ENCODE measurements around the gene DAG1. TPM values are rescaled to one million over a fixed set of nuclear protein-coding genes. Genes with fewer than 3 reads are reported as not detected.

Gene DAG1
- total RNA-seq, 2 experiments from 2014 or later: 10.8 to 14.4 TPM

DNA sequence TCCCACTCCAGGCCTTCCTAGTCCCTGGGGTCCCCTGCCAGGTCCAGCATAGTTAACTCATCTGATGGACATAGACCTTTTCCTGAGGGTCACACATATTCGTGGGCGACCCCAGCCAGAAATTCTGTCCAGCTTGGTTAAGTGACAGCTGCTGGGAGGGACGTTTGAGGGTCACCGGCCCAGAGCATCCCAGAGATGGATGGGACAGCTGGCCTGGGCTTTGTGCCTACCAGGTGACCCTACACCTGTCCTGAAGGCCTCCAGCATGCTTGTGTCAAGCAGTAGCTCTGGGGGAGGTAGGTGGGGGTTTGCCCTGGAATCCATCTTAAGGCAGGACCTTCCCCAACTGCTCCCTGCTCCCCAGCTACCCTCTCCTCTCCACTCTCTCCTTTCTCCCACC, 9.1 kb upstream of the DAG1 start:
- DNase-seq (no peak), ATAC-seq (no peak)
- Mint-ChIP-seq H3K36me3 (ENCODE audit: low read depth) (no peaks in the 10 kb centered on the region), H3K27ac (no peak overlapping the region), H3K4me1 (ENCODE audit: low read depth) (no peaks in the 10 kb centered on the region), H3K4me3 (no peak overlapping the region), H3K9me3 (no peaks in the 10 kb centered on the region), H3K27me3 (no peaks in the 10 kb centered on the region)
- ChIA-PET POLR2A (interaction anchor here (1.1 kb wide), 1 partner anchor 44 kb away, joined by 3 read pairs; no protein-coding TSS in a partner anchor), CTCF (interaction anchor here (2.2 kb wide), 1 partner anchor 12 kb away, joined by 10 read pairs; no protein-coding TSS in a partner anchor)
- intact Hi-C loops (cut with micrococcal nuclease): no loop called here
- TF ChIP-seq, protein P1, sequence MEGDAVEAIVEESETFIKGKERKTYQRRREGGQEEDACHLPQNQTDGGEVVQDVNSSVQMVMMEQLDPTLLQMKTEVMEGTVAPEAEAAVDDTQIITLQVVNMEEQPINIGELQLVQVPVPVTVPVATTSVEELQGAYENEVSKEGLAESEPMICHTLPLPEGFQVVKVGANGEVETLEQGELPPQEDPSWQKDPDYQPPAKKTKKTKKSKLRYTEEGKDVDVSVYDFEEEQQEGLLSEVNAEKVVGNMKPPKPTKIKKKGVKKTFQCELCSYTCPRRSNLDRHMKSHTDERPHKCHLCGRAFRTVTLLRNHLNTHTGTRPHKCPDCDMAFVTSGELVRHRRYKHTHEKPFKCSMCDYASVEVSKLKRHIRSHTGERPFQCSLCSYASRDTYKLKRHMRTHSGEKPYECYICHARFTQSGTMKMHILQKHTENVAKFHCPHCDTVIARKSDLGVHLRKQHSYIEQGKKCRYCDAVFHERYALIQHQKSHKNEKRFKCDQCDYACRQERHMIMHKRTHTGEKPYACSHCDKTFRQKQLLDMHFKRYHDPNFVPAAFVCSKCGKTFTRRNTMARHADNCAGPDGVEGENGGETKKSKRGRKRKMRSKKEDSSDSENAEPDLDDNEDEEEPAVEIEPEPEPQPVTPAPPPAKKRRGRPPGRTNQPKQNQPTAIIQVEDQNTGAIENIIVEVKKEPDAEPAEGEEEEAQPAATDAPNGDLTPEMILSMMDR (IDR thresholded peaks at IDR 0.05): no peak

GRCh38 chr3:49461443-49462171, 8.5 kb upstream of the DAG1 start:
- ATAC-seq: no peak
- Mint-ChIP-seq H3K4me3 (no peak overlapping the region), H3K4me1 (ENCODE audit: low read depth) (no peaks in the 10 kb centered on the region), H3K9me3 (no peaks in the 10 kb centered on the region), H3K27me3 (no peaks in the 10 kb centered on the region), H3K36me3 (ENCODE audit: low read depth) (no peaks in the 10 kb centered on the region), H3K27ac (no peak overlapping the region)
- intact Hi-C loops (cut with micrococcal nuclease): no loop called here
- TF ChIP-seq, protein P1 (IDR thresholded peaks at IDR 0.05): no peak
- ChIA-PET CTCF (no interaction called here), POLR2A (no interaction called here)
- no peak for DNase-seq

- TF ChIP-seq, protein P1 (IDR thresholded peaks at IDR 0.05): no peak
- H3K27ac Mint-ChIP-seq: no peak overlapping the region
- CTCF ChIA-PET: no interaction called here
- no peak overlapping the region for H3K4me3 Mint-ChIP-seq
- H3K27me3 Mint-ChIP-seq: no peaks in the 10 kb centered on the region
- intact Hi-C loops (cut with micrococcal nuclease): no loop called here
- POLR2A ChIA-PET: no interaction called here
- no peak for DNase-seq
- no peaks in the 10 kb centered on the region for H3K4me1 Mint-ChIP-seq (ENCODE audit: low read depth)
- no peaks in the 10 kb centered on the region for H3K36me3 Mint-ChIP-seq (ENCODE audit: low read depth)
- ATAC-seq: no peak
- no peaks in the 10 kb centered on the region for H3K9me3 Mint-ChIP-seq
Observed at GRCh38 chr3:49462222-49462621, 7.8 kb upstream of the DAG1 start.

- ChIA-PET CTCF (no interaction called here), POLR2A (no interaction called here)
- peaks cover 5% of the 10 kb centered on the region for H3K4me1 Mint-ChIP-seq (ENCODE audit: low read depth)
- H3K36me3 Mint-ChIP-seq (ENCODE audit: low read depth): no peaks in the 10 kb centered on the region
- no peak overlapping the region for H3K4me3 Mint-ChIP-seq
- intact Hi-C loops (cut with micrococcal nuclease): no loop called here
- TF ChIP-seq, protein P1 (IDR thresholded peaks at IDR 0.05): no peak
- DNase-seq (no peak), ATAC-seq (no peak)
- H3K27ac Mint-ChIP-seq: no peak overlapping the region
- H3K27me3 Mint-ChIP-seq: no peaks in the 10 kb centered on the region
- no peaks in the 10 kb centered on the region for H3K9me3 Mint-ChIP-seq
Observed at GRCh38 chr3:49465270-49466034, 4.6 kb upstream of the DAG1 start.

- ATAC-seq (no peak), DNase-seq (no peak)
- no peak overlapping the region for H3K27ac Mint-ChIP-seq
- no peak overlapping the region for H3K4me3 Mint-ChIP-seq
- peaks cover 6% of the 10 kb centered on the region for H3K4me1 Mint-ChIP-seq (ENCODE audit: low read depth)
- POLR2A ChIA-PET: no interaction called here
- intact Hi-C loops (cut with micrococcal nuclease): no loop called here
- TF ChIP-seq, protein P1 (IDR thresholded peaks at IDR 0.05): no peak
- H3K27me3 Mint-ChIP-seq: no peaks in the 10 kb centered on the region
- H3K36me3 Mint-ChIP-seq (ENCODE audit: low read depth): peaks cover under 1% of the 10 kb centered on the region
- no peaks in the 10 kb centered on the region for H3K9me3 Mint-ChIP-seq
- CTCF ChIA-PET: no interaction called here
Observed at GRCh38 chr3:49466085-49466484, 4.0 kb upstream of the DAG1 start.

Measured in activated CD8-positive, alpha-beta T cell treated with anti-CD3 and anti-CD28 coated beads for 36 hours (primary cell).